ENCODE measurements around the gene KRTAP12-4. TPM values are rescaled to one million over a fixed set of nuclear protein-coding genes. Genes with fewer than 3 reads are reported as not detected.
"Not testable (repeated sequence)": the region's sequence is repeated elsewhere in the genome, so short reads cannot be mapped to it uniquely, and the experiment has no call there.

The KRTAP12-4 gene
- not detected in 2 replicates for total RNA-seq (2014; rRNA removed; shearing (Covaris generic); ENCODE audit: low replicate concordance)

DNA sequence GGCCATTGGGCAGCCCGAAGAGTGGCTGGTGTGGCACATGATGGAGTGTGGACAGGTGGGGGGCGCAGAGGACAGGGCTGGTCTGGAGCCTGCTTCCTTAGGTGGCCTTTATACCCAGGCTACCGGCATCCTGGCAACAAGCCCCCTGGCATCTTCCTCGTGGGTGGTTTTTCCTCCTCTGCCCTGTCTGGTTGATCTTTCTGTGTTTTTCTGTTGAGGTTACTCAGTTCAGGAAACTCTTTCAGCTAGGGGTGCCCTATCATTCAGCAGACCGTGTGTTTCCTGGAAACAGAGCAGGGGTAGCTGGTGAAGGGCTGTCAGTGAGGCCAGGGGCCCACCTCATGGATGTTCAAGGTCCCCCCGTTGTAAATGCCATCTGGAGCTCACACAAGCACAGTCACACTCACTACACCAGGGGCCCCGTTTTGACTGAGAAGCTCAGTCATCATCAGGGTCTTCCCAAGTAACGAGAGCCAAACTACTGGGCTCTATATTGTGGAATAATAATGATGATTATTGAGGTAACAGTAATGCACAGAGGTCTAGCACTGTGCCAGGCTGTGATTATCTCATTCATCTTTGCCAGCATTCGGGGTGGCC, at the start of gene KRTAP12-4:
TSS of gene KRTAP12-4 (minus strand) at position 84 of the 600 bp plus-strand sequence. CDS start at position 39, 45 bp downstream.
- no peak for DNase-seq
- H3K36me3 ChIP-seq: no peaks in the 10 kb centered on the region
- no peaks in the 10 kb centered on the region for H3K27me3 ChIP-seq
- peaks cover 10% of the 10 kb centered on the region for H3K9me3 ChIP-seq
- H3K4me3 ChIP-seq: no peak within 1 kb of the TSS

GRCh38 chr21:44703731-44704635, 49.5 kb upstream of the KRTAP12-4 start:
- Histone ChIP-seq H3K4me3 (no peak overlapping the region), H3K27me3 (peaks cover 30% of the 10 kb centered on the region)
- no peak for DNase-seq

DNA sequence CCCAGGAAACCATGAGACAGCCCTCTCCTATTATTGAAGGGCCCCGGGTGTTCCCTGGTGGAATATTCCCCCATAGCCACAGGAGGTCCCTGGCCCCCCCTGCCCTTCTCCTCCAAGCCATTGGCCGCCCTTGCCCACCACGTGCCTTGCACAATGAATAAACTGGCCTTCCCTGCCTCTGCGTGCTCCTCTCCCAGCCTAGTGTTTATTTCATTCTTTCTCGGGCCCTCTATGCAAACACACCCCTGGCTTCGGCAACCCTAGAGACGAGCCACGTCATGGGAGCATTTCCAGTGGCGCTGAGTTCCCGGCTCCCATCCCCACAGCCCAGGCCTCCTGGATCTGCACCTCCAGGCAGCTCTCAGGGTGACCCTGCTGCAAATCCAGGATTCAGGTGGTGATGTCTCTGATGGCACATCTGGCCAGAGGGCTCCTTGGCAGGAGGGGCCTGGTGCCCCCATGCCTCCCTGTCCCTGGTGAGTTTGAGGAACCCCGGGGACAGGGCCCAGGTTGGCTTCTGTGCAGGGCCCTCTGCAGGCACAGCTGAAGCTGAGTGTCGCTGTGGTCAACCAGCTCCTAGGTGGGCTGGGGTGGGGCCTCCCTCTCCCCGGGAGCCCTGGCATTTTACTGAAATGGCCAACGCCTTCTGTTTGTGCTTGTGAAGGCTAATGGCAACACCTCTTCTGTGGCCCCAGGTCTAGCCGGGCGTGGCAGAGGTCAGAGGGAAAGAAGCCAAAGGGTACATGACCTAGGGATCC, 48.7 kb upstream of the KRTAP12-4 start:
- no peak for DNase-seq
- peaks cover 22% of the 10 kb centered on the region for H3K27me3 ChIP-seq
- no peak overlapping the region for H3K4me3 ChIP-seq
- H3K36me3 ChIP-seq: no peaks in the 10 kb centered on the region
- no peaks in the 10 kb centered on the region for H3K9me3 ChIP-seq

More at GRCh38 chr21:44703731-44704635, 49.5 kb upstream of the KRTAP12-4 start:
- no peaks in the 10 kb centered on the region for H3K9me3 ChIP-seq
- no peaks in the 10 kb centered on the region for H3K36me3 ChIP-seq

DNA sequence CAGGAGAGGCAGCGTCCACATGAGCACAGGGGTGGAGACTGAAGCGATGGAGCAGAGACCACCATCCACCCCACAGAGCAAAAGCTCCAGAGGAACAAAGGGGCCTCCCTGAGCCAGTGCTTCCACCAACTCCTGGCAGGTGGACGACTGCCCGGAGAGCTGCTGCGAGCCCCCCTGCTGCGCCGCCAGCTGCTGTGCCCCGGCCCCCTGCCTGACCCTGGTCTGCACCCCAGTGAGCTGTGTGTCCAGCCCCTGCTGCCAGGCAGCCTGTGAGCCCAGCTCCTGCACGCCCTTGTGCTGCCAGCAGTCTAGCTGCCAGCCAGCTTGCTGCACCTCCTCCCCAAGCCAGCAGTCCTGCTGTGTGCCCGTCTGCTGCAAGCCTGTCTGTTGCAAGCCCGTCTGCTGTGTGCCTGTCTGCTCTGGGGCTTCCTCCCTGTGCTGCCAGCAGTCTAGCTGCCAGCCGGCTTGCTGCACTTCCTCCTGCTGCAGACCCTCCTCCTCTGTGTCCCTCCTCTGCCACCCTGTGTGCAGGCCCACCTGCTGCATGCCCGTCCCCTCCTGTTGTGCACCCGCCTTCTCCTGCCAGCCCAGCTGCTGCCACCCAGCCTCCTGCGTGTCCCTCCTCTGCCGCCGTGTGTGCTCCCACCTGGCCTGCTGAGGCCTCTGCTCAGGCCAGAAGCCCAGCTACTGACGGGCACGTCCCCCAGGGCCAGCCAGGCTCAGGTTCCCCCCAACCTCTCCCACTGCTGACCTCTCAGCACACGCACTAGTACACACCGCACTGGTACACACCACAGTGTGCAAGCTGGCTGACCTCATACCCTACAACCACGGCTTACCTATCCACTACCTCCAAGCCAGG, 47.9 kb upstream of the KRTAP12-4 start:
- no peak for DNase-seq
- Histone ChIP-seq H3K4me3 (no peak overlapping the region), H3K27me3 (peaks cover 17% of the 10 kb centered on the region), H3K36me3 (no peaks in the 10 kb centered on the region), H3K9me3 (no peaks in the 10 kb centered on the region)

DNA sequence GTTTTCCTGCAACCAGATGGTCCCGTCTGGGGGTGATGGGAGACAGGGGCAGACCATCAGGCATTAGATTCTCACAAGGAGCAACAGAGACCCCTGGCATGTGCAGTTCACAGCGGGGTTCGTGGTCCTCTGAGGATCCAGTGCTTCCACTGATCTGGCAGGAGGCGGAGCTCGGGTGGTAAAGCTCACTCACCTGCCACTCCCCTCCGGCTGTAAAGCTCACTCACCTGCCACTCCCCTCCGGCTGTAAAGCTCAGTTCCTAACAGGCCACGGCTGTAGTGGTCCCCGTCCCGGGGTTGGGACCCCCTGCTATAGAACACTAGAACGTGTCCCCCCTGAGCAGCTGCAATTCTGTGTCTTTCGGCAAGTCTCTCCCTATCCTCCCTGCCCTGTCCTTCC, 47.1 kb upstream of the KRTAP12-4 start:
- Histone ChIP-seq H3K9me3 (no peaks in the 10 kb centered on the region), H3K36me3 (no peaks in the 10 kb centered on the region), H3K4me3 (no peak overlapping the region), H3K27me3 (peaks cover 13% of the 10 kb centered on the region)
- DNase-seq: no peak

- Histone ChIP-seq H3K4me3 (no peak overlapping the region), H3K36me3 (no peaks in the 10 kb centered on the region), H3K27me3 (peaks cover 8% of the 10 kb centered on the region), H3K9me3 (no peaks in the 10 kb centered on the region)
- DNase-seq: no peak
These were observed 46.6 kb upstream of the KRTAP12-4 start for GRCh38 chr21:44701023-44701400.

DNA sequence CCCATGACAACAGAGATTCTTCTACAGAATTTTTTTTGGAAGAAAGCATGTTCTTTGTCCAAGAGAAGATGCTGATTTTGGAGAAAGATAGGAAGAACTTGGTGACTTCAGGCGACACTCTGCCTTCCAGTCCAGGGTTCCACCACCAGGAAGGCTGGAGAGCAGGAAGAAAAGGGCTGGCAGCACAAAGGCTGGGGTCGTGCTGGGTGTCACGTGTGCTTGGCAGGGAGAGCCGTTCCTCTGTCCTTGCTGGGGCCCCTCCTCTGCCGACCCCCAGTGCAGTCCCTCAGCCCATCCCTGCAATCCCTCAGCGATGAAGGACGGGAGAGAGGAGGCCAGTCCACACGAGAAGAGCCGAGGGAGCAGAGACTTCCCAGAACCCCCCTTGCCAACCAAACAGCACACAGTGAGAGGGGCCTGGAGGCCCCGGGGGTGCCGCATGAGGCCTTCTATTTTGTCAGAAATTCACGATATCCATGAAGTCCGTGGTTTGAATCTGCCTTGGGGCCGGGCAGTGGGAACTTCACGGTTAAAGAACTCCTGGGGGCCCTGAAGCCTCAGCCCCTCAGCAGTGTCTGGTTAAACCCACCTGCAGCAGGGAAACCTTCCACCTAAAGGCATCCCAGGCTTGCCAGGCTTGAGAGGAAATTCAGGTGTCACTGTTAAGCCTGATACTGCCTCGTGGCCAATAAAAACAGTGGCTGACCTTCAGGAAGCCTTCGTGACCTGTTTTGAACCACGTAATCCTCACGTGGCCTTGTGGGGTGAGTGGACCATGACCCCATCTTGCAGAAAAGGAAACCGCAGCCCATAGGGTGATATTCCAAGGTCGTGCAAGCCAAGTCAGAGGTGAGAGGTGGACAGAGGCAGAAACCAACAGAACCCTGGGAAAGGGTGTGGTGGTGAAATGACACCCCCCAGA, 45.9 kb upstream of the KRTAP12-4 start:
- no peak overlapping the region for H3K4me3 ChIP-seq
- no peaks in the 10 kb centered on the region for H3K36me3 ChIP-seq
- no peaks in the 10 kb centered on the region for H3K9me3 ChIP-seq
- H3K27me3 ChIP-seq: peaks cover 6% of the 10 kb centered on the region; the same call in 1 of the 2 replicates
- no peak for DNase-seq

- H3K27me3 ChIP-seq: peaks cover 6% of the 10 kb centered on the region; the same call in 1 of the 2 replicates
- H3K9me3 ChIP-seq: no peaks in the 10 kb centered on the region
- no peaks in the 10 kb centered on the region for H3K36me3 ChIP-seq
- no peak for DNase-seq
- H3K4me3 ChIP-seq: no peak overlapping the region
These were observed 45.1 kb upstream of the KRTAP12-4 start for GRCh38 chr21:44699502-44700001.

- DNase-seq: no peak
These were observed 43.6 kb upstream of the KRTAP12-4 start for GRCh38 chr21:44697811-44698734.

GRCh38 chr21:44697172-44697810, 42.8 kb upstream of the KRTAP12-4 start, which contains the start of gene KRTAP10-12:
KRTAP10-12 (plus strand) TSS chr21:44697172; CDS start chr21:44697202, 30 bp downstream.
- peaks cover 17% of the 10 kb centered on the region for H3K9me3 ChIP-seq
- not testable (repeated sequence) for H3K27me3 ChIP-seq, H3K36me3 ChIP-seq, H3K4me3 ChIP-seq, DNase-seq

More at GRCh38 chr21:44697811-44698734, 43.6 kb upstream of the KRTAP12-4 start:
- H3K9me3 ChIP-seq: peaks cover 10% of the 10 kb centered on the region
- no peak overlapping the region for H3K4me3 ChIP-seq
- H3K36me3 ChIP-seq: no peaks in the 10 kb centered on the region
- peaks cover 6% of the 10 kb centered on the region; the same call in 1 of the 2 replicates for H3K27me3 ChIP-seq

DNA sequence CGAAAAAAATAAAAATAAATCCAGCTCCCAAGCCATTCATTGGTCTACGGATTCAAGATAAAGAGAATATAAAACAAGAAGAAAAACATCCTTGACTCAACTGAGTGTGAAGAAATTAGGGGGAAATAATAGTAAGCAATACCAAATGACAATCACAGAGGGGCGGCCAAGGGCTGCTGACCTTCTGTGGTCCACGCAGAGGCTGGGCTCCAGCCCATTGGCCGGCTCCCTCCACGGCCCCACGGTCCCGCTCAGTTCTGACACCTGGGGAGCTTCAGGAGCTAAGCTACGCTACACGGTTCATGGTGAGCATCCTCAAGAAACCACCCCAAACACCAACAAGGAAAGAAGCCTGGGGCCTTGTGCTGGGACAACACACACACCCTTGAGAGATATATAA, 42.1 kb upstream of the KRTAP12-4 start:
- Histone ChIP-seq H3K36me3 (no peaks in the 10 kb centered on the region), H3K9me3 (peaks cover 17% of the 10 kb centered on the region), H3K4me3 (no peak overlapping the region), H3K27me3 (peaks cover 3% of the 10 kb centered on the region; the same call in 1 of the 2 replicates)
- DNase-seq: no peak

GRCh38 chr21:44695641-44696040, 41.2 kb upstream of the KRTAP12-4 start:
- Histone ChIP-seq H3K27me3 (no peaks in the 10 kb centered on the region; the same call in 1 of the 2 replicates), H3K36me3 (no peaks in the 10 kb centered on the region), H3K9me3 (peaks cover 17% of the 10 kb centered on the region), H3K4me3 (no peak overlapping the region)
- DNase-seq: no peak

GRCh38 chr21:44695184-44695583, 40.7 kb upstream of the KRTAP12-4 start:
- no peak overlapping the region for H3K4me3 ChIP-seq
- no peak for DNase-seq
- H3K36me3 ChIP-seq: no peaks in the 10 kb centered on the region
- no peaks in the 10 kb centered on the region for H3K27me3 ChIP-seq
- peaks cover 17% of the 10 kb centered on the region for H3K9me3 ChIP-seq

Measured in MG63 (cell line).